ENCODE data around the gene ZFP90. TPM values are rescaled to one million over a fixed set of nuclear protein-coding genes. Genes with fewer than 3 reads are reported as not detected.

The ZFP90 gene
- total RNA-seq, 1 donor from 2014 or later: 41.3 TPM

- peaks cover 10% of the 10 kb centered on the region for H3K4me1 ChIP-seq
- no peaks in the 10 kb centered on the region for H3K27me3 ChIP-seq
- H3K9me3 ChIP-seq: no peaks in the 10 kb centered on the region
- intact Hi-C loops (cut with DNase I): loop anchor here (10.0 kb wide), 2 partner anchors 321 to 601 kb away; partner anchors contain the start of gene TANGO6
- no peak for DNase-seq (ENCODE audit: extremely low spot score in 2 of 2)
- no peaks in the 10 kb centered on the region for H3K36me3 ChIP-seq
- no peak overlapping the region for H3K27ac ChIP-seq
- no peak overlapping the region for H3K4me3 ChIP-seq
- TF ChIP-seq POLR2A (IDR thresholded peaks at IDR 0.05): no peak
Observed at GRCh38 chr16:68524069-68524820, 14.8 kb upstream of the ZFP90 start.

DNA sequence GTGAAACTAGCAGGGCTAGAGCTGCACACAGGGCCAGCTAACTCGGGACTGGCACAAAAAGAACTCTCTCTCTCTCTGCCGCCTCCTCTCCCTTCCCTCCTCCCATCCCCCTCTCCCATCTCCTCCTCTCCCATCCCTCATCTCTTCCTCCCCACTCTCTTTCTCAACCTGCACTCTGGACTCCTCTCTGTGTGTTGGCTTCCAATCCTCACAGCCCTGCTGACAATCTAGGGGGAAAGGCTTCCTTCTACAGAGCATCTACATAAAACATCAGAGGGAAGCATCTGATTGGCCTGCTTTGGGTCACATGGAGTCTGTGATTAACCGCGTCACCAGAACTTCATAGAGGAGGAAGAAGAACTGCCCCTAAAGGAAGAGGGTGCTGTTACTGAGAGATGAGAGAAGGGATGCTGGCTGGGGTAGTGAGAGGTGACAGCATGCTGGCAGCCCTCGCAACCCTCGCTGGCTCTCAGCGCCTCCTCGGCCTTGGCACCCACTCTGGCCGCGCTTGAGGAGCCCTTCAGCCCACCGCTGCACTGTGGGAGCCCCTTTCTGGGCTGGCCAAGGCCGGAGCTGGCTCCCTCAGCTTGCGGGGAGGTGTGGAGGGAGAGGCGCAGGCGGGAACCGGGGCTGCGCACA is 12.8 kb upstream of the ZFP90 start:
- Histone ChIP-seq H3K36me3 (no peaks in the 10 kb centered on the region), H3K4me1 (peaks cover 22% of the 10 kb centered on the region), H3K4me3 (no peak overlapping the region), H3K9me3 (no peaks in the 10 kb centered on the region), H3K27ac (no peak overlapping the region), H3K27me3 (no peaks in the 10 kb centered on the region)
- DNase-seq (ENCODE audit: extremely low spot score in 2 of 2): no peak
- intact Hi-C loops (cut with DNase I): loop anchor here (10.0 kb wide), 2 partner anchors 319 to 599 kb away; partner anchors contain the start of gene TANGO6
- TF ChIP-seq POLR2A (IDR thresholded peaks at IDR 0.05) (no peak), POLR2AphosphoS5 (IDR thresholded peaks at IDR 0.05; ENCODE audit: insufficient read depth in 1 of 2, low read depth in 1 of 2) (no peak), CTCF (IDR thresholded peaks at IDR 0.05) (no peak)

GRCh38 chr16:68526782-68527145 is 12.3 kb upstream of the ZFP90 start:
- no peak overlapping the region for H3K27ac ChIP-seq
- H3K4me3 ChIP-seq: no peak overlapping the region
- TF ChIP-seq CTCF (IDR thresholded peaks at IDR 0.05) (no peak), POLR2A (IDR thresholded peaks at IDR 0.05) (no peak), POLR2AphosphoS5 (IDR thresholded peaks at IDR 0.05; ENCODE audit: insufficient read depth in 1 of 2, low read depth in 1 of 2) (no peak)
- H3K9me3 ChIP-seq: no peaks in the 10 kb centered on the region
- H3K36me3 ChIP-seq: no peaks in the 10 kb centered on the region
- H3K27me3 ChIP-seq: no peaks in the 10 kb centered on the region
- no peak for DNase-seq (ENCODE audit: extremely low spot score in 2 of 2)
- intact Hi-C loops (cut with DNase I): loop anchor here (10.0 kb wide), 2 partner anchors 318 to 598 kb away; partner anchors contain the start of gene TANGO6
- peaks cover 22% of the 10 kb centered on the region for H3K4me1 ChIP-seq

DNA sequence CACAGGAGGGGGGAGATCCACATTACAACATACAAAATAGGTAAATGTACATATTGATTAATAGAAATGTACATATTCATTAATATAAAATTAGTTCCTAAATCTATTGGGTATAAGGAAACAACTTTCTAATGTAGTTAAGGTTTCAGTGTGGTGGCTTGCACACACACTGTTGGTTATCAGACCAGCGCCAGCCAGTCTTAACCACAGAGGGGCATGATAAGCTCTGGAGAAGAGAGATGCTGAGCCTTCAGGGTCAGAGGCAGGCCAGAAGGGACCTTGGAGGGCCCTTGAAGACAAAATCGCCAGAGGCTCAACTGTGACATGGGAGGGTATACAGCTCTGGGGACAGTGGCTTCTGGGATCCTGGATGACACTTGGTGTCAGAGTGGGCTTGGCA is 10.9 kb upstream of the ZFP90 start:
- no peaks in the 10 kb centered on the region for H3K36me3 ChIP-seq
- no peak for DNase-seq (ENCODE audit: extremely low spot score in 2 of 2)
- H3K4me1 ChIP-seq: peaks cover 22% of the 10 kb centered on the region
- no peak for TF ChIP-seq POLR2AphosphoS5 (IDR thresholded peaks at IDR 0.05; ENCODE audit: insufficient read depth in 1 of 2, low read depth in 1 of 2)
- TF ChIP-seq CTCF (IDR thresholded peaks at IDR 0.05): no peak
- TF ChIP-seq POLR2A (IDR thresholded peaks at IDR 0.05): no peak
- H3K4me3 ChIP-seq: no peak overlapping the region
- H3K9me3 ChIP-seq: no peaks in the 10 kb centered on the region
- H3K27me3 ChIP-seq: no peaks in the 10 kb centered on the region
- intact Hi-C loops (cut with DNase I): loop anchor here (10.0 kb wide), 2 partner anchors 317 to 597 kb away; partner anchors contain the start of gene TANGO6
- no peak overlapping the region for H3K27ac ChIP-seq

DNA sequence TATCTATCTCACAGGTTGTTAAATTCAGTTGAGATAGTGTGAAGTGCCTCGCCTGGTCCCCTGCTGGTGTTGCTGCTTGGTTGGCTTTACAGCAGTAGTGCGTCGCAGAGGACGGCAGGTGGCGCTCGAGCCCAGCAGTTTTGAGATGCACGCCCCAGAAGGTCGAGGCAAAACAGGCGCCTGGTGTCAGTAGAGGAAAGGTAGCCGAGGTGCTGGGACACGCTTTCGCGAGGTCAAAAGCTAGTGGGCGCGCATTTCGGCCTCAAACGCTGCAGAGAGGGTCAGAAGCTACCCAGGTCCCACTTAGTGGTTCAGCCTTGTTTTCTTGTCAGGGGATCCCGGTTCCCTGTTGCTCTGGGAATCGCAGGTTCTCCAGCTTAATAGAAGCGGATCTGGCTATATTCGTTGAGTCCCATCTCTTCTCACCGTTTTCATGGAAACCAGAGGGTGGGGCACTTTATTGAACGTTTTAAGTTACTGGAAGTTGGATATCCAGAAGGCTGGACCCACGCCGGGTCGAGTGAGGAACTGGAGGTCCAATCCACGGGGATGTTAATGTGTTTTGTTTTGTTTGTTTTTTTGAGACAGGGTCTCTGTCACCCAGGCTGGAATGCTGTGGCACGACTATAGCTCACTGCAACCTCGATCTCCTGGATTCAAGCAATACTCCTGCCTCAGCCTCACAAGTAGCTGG is 10.3 kb upstream of the ZFP90 start:
- peaks cover 22% of the 10 kb centered on the region for H3K4me1 ChIP-seq
- H3K27me3 ChIP-seq: no peaks in the 10 kb centered on the region
- H3K36me3 ChIP-seq: no peaks in the 10 kb centered on the region
- H3K9me3 ChIP-seq: no peaks in the 10 kb centered on the region
- intact Hi-C loops (cut with DNase I): loop anchor here (10.0 kb wide), 2 partner anchors 316 to 596 kb away; partner anchors contain the start of gene TANGO6
- H3K4me3 ChIP-seq: no peak overlapping the region
- DNase-seq (ENCODE audit: extremely low spot score in 2 of 2): no peak
- TF ChIP-seq CTCF (IDR thresholded peaks at IDR 0.05) (peak; percentile 82 to 96 (median 83)), POLR2A (IDR thresholded peaks at IDR 0.05) (no peak)
- H3K27ac ChIP-seq: no peak overlapping the region

Measured in vagina (tissue), 2 donors.